ENCODE results near the gene ATP8B3. TPM values are rescaled to one million over a fixed set of nuclear protein-coding genes. Genes with fewer than 3 reads are reported as not detected.

Gene ATP8B3
- total and polyA plus RNA-seq, 10 of the 15 experiments (the other 5 are each of a cell fraction or from before 2014, with no cell fraction given): 0.13 to 1.7 (median 0.52) TPM

DNA sequence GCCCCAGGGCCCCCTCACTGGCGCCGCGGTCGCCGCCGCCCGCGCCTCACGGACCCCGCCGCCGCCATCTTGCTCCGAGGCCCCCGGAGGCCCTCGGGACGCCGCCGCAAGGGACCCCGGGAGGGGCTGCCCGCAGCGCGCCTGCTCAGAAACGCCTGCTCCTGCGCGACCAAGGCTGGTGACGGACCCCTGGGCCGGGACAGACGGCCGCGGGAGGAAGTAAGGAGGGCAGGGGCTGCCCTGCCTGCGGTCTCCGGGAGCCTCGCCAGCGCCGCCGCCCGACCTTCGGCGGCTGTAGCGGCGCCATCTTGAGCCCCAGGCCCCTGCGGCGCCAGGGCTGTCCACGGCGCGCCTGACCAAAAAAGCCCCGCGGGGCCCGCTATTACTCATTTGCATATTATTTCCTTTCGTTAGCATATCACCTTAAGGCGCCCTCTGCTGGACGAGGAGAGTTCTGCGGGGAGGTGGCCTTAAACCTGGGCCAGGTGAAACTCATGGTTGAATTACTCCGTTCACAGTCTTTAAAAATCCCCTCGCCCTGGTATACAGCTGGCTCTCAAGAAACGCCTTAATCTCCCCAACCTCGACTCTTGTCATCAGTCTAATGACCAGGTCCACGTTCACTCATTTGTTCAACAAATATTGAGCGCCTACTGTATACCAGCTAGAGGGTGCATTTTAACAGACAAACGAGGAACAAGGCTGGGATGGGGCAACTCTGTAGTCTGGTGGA is 36.5 kb upstream of the ATP8B3 start, which contains the start of gene REXO1 (continued):
- TF ChIP-seq, protein P1, sequence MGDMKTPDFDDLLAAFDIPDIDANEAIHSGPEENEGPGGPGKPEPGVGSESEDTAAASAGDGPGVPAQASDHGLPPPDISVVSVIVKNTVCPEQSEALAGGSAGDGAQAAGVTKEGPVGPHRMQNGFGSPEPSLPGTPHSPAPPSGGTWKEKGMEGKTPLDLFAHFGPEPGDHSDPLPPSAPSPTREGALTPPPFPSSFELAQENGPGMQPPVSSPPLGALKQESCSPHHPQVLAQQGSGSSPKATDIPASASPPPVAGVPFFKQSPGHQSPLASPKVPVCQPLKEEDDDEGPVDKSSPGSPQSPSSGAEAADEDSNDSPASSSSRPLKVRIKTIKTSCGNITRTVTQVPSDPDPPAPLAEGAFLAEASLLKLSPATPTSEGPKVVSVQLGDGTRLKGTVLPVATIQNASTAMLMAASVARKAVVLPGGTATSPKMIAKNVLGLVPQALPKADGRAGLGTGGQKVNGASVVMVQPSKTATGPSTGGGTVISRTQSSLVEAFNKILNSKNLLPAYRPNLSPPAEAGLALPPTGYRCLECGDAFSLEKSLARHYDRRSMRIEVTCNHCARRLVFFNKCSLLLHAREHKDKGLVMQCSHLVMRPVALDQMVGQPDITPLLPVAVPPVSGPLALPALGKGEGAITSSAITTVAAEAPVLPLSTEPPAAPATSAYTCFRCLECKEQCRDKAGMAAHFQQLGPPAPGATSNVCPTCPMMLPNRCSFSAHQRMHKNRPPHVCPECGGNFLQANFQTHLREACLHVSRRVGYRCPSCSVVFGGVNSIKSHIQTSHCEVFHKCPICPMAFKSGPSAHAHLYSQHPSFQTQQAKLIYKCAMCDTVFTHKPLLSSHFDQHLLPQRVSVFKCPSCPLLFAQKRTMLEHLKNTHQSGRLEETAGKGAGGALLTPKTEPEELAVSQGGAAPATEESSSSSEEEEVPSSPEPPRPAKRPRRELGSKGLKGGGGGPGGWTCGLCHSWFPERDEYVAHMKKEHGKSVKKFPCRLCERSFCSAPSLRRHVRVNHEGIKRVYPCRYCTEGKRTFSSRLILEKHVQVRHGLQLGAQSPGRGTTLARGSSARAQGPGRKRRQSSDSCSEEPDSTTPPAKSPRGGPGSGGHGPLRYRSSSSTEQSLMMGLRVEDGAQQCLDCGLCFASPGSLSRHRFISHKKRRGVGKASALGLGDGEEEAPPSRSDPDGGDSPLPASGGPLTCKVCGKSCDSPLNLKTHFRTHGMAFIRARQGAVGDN (IDR thresholded peaks at IDR 0.05): 0 out of 2 replicates have a peak, but pooled peaks have one; percentile 49
- TF ChIP-seq CREM (IDR thresholded peaks at IDR 0.05; ENCODE audit: low read depth) (peak; percentile 46; the same call in 1 of the 2 replicates), PAX5 (IDR thresholded peaks at IDR 0.05; ENCODE audit: borderline replicate concordance, low read depth, low read length) (peak; percentile 44; the same call in 1 of the 2 replicates), HDAC6 (IDR thresholded peaks at IDR 0.05; ENCODE audit: unreplicated experiment) (peak; percentile 83), HDAC2 (IDR thresholded peaks at IDR 0.05) (no peak), POLR2A (IDR thresholded peaks at IDR 0.05; ENCODE audit: low read depth, low read length) (peak; percentile 88), KLF5 (IDR thresholded peaks at IDR 0.05; ENCODE audit: partially characterized antibody) (peak; percentile 94), RB1 (IDR thresholded peaks at IDR 0.05; ENCODE audit: borderline replicate concordance) (peak; percentile 94; the same call in 1 of the 2 replicates), ZNF24 (IDR thresholded peaks at IDR 0.05) (peak; percentile 96), ZBED1 (IDR thresholded peaks at IDR 0.05; ENCODE audit: borderline replicate concordance) (no peak), KAT2A (conservative IDR thresholded peaks at IDR 0.05; ENCODE audit: control insufficient read depth, low read depth, low read length) (no peak), SRF (IDR thresholded peaks at IDR 0.05; ENCODE audit: low read depth in 2 of 2, low read length in 2 of 2) (no peak), NR2C2 (IDR thresholded peaks at IDR 0.05; ENCODE audit: borderline replicate concordance, control insufficient read depth, insufficient read length, low read depth) (no peak), DPF2 (IDR thresholded peaks at IDR 0.05) (peak; percentile 61; the same call in 1 of the 2 replicates), SMC3 (IDR thresholded peaks at IDR 0.05; ENCODE audit: borderline replicate concordance, low read length) (peak; percentile 22; the same call in 1 of the 2 replicates), MYB (IDR thresholded peaks at IDR 0.05; ENCODE audit: borderline replicate concordance, low read depth, low read length) (peak; percentile 96), MEF2A (IDR thresholded peaks at IDR 0.05; ENCODE audit: insufficient read depth, low read depth, low read length) (no peak), CEBPB (IDR thresholded peaks at IDR 0.05; ENCODE audit: borderline replicate concordance in 1 of 2, low read depth in 2 of 2, low read length in 2 of 2) (no peak)
- TF ChIP-seq, protein P2, sequence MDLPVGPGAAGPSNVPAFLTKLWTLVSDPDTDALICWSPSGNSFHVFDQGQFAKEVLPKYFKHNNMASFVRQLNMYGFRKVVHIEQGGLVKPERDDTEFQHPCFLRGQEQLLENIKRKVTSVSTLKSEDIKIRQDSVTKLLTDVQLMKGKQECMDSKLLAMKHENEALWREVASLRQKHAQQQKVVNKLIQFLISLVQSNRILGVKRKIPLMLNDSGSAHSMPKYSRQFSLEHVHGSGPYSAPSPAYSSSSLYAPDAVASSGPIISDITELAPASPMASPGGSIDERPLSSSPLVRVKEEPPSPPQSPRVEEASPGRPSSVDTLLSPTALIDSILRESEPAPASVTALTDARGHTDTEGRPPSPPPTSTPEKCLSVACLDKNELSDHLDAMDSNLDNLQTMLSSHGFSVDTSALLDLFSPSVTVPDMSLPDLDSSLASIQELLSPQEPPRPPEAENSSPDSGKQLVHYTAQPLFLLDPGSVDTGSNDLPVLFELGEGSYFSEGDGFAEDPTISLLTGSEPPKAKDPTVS (IDR thresholded peaks at IDR 0.05; ENCODE audit: low read depth, low read length): peak; percentile 17; the same call in 1 of the 2 replicates
- TF ChIP-seq, protein P3, sequence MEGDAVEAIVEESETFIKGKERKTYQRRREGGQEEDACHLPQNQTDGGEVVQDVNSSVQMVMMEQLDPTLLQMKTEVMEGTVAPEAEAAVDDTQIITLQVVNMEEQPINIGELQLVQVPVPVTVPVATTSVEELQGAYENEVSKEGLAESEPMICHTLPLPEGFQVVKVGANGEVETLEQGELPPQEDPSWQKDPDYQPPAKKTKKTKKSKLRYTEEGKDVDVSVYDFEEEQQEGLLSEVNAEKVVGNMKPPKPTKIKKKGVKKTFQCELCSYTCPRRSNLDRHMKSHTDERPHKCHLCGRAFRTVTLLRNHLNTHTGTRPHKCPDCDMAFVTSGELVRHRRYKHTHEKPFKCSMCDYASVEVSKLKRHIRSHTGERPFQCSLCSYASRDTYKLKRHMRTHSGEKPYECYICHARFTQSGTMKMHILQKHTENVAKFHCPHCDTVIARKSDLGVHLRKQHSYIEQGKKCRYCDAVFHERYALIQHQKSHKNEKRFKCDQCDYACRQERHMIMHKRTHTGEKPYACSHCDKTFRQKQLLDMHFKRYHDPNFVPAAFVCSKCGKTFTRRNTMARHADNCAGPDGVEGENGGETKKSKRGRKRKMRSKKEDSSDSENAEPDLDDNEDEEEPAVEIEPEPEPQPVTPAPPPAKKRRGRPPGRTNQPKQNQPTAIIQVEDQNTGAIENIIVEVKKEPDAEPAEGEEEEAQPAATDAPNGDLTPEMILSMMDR (IDR thresholded peaks at IDR 0.05 in 2 of 3, conservative IDR thresholded peaks at IDR 0.05 in 1 of 3; ENCODE audit: control insufficient read depth in 2 of 3, extremely low read depth in 1 of 3, insufficient read depth in 1 of 3, low read depth in 3 of 3, low read length in 3 of 3): peak; percentile 82 to 94 (median 84)

All from GM12878 (cell line).